CD4-positive, CD25-positive, alpha-beta regulatory T cell (primary cell): Measurements from ENCODE around the gene TULP3. TPM values are rescaled to one million over a fixed set of nuclear protein-coding genes. Genes with fewer than 3 reads are reported as not detected.

Experiments
- ATAC-seq, 2 donors: fragments of 150-1000 bp; cut with Tn5 transposase; one replicate each; pipeline ENCODE4 v1.10.0; 2021; ENCODE audit warnings: low read depth in 2 of 2, moderate number of reproducible peaks in 2 of 2, moderate library complexity in 1 of 2
- DNase-seq, 3 donors: peaks; one replicate each; pipeline versions ENCODE4 v3.0.0 to v3.0.0-alpha.2; 2012 to 2022; ENCODE audit warnings: mixed read lengths in 1 of 3
- H3K27ac ChIP-seq: one replicate; pipeline ENCODE4 v1.7.0; 2013; ENCODE audit warnings: mild to moderate bottlenecking, low read length; ENCODE audit not compliant: insufficient read depth, poor library complexity, severe bottlenecking
- H3K27me3 ChIP-seq: one replicate; pipeline ENCODE4 v1.7.0; 2013; ENCODE audit warnings: low read length; ENCODE audit not compliant: control insufficient read depth, insufficient read depth
- H3K36me3 ChIP-seq: one replicate; pipeline ENCODE4 v1.7.0; 2013; ENCODE audit warnings: mild to moderate bottlenecking, low read length, moderate library complexity; ENCODE audit not compliant: control insufficient read depth, insufficient read depth
- H3K4me1 ChIP-seq: 2 replicates; pipeline ENCODE4 v1.7.0; 2013; ENCODE audit warnings: mild to moderate bottlenecking, low read length; ENCODE audit not compliant: insufficient read depth, control insufficient read depth, poor library complexity, severe bottlenecking
- H3K4me3 ChIP-seq: one replicate; pipeline ENCODE4 v1.7.0; 2013; ENCODE audit warnings: low read depth, mild to moderate bottlenecking, low read length, moderate library complexity
- H3K9me3 ChIP-seq, 2 experiments: 1 replicate in 1 of 2; 2 replicates in 1 of 2; pipeline ENCODE4 v1.7.0; 2013; ENCODE audit warnings: low read length in 2 of 2, mild to moderate bottlenecking in 1 of 2, moderate library complexity in 1 of 2; ENCODE audit not compliant: control insufficient read depth in 2 of 2
- H3K27ac Mint-ChIP-seq, 3 donors: one replicate each; pipeline ENCODE4 v1.8.0; 2020 to 2022; ENCODE audit warnings: mild to moderate bottlenecking in 3 of 3, mixed read lengths in 3 of 3, moderate library complexity in 2 of 3
- H3K27me3 Mint-ChIP-seq: one replicate; pipeline ENCODE4 v1.8.0; 2022; ENCODE audit warnings: mild to moderate bottlenecking, mixed read lengths
- H3K36me3 Mint-ChIP-seq: one replicate; pipeline ENCODE4 v1.8.0; 2020; ENCODE audit warnings: mixed read lengths
- H3K4me1 Mint-ChIP-seq, 4 donors: one replicate each; pipeline ENCODE4 v1.8.0; 2020 to 2022; ENCODE audit warnings: mixed read lengths in 4 of 4, mild to moderate bottlenecking in 1 of 4
- H3K4me3 Mint-ChIP-seq, 4 donors: one replicate each; pipeline ENCODE4 v1.8.0; 2020 to 2022; ENCODE audit warnings: mild to moderate bottlenecking in 4 of 4, mixed read lengths in 4 of 4, moderate library complexity in 3 of 4
- H3K9me3 Mint-ChIP-seq, 7 donors: one replicate each; pipeline ENCODE4 v1.8.0; 2020 to 2022; ENCODE audit warnings: mixed read lengths in 7 of 7, mild to moderate bottlenecking in 3 of 7, moderate library complexity in 2 of 7
- polyA plus RNA-seq, 4 donors: library from polyadenylated mRNA; unstranded; fragments of 300-500 nt; fragmentation: Illumina TruSeq; gene quantifications; one replicate each; pipeline ENCODE4 v1.2.3, GENCODE V29; 2021
- total RNA-seq: library from RNA; stranded (reverse); gene quantifications from one replicate; pipeline ENCODE4 v1.2.3, GENCODE V29; 2022

TULP3 gene
- 6.7 TPM for total RNA-seq
- 1 to 10 TPM; 2.4 to 7.7 (median 5.5) TPM for polyA plus RNA-seq

- H3K4me3 Mint-ChIP-seq = peak within 1 kb of the TSS; percentile 92 to 98 (median 97)
- peaks cover 14 to 38% (median 24%) of the 10 kb centered on the region in 4 donors for H3K4me1 Mint-ChIP-seq
- H3K36me3 Mint-ChIP-seq = peaks cover 9% of the 10 kb centered on the region
- H3K36me3 ChIP-seq = peaks cover 8% of the 10 kb centered on the region
- H3K27ac ChIP-seq = peak within 1 kb of the TSS; percentile 76
- H3K27me3 ChIP-seq = no peaks in the 10 kb centered on the region
- ATAC-seq (peak; percentile 99), DNase-seq (peak; percentile 97 to 99 (median 98))
- peak within 1 kb of the TSS; percentile 75 for H3K4me3 ChIP-seq
- no peaks in the 10 kb centered on the region for H3K9me3 Mint-ChIP-seq
- no peaks in the 10 kb centered on the region for H3K27me3 Mint-ChIP-seq
- peaks cover 20% of the 10 kb centered on the region for H3K4me1 ChIP-seq
- H3K27ac Mint-ChIP-seq = peak within 1 kb of the TSS; percentile 95 to 98 (median 96)
- no peaks in the 10 kb centered on the region for H3K9me3 ChIP-seq
Measured at GRCh38 chr12:2890388-2891239, at the start of gene TULP3. Gene TULP3 (plus strand): TSS chr12:2890891. CDS start chr12:2890948, 57 bp downstream.

DNA sequence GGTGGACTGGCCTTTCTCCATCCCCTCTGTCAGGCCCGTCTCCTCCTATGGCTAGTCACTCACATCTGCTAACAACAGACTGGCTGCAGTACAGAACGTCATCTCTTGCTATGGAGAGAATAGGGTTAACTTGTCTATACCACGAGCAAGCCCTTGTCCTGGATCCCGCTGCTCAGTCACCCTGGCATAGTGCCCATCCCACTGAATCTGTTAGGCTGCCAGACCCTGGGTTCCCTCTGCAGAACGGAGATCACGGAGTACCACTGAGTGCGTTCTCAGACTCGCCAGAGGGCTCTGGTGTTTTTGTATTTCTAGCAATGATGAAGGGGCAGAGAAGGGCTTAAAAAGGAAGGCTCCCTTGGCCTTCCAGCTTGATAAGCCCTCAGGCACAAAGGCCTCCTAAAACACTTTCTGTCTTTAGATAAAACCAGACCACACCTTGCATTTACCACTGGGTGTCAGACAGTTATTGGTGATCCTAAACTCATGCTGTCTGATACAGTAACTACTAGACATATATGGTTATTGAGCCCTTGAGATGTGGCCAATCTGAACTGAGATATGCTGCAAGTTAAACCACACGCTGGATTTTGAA, 49.5 kb upstream of the TULP3 start:
- peaks cover 0 to 7% (median 0%) of the 10 kb centered on the region in 4 donors for H3K4me1 Mint-ChIP-seq
- H3K36me3 Mint-ChIP-seq = peaks cover 21% of the 10 kb centered on the region
- DNase-seq = no peak
- Histone ChIP-seq H3K9me3 (no peaks in the 10 kb centered on the region), H3K27me3 (no peaks in the 10 kb centered on the region), H3K4me3 (no peak overlapping the region), H3K27ac (no peak overlapping the region), H3K36me3 (peaks cover 27% of the 10 kb centered on the region), H3K4me1 (no peaks in the 10 kb centered on the region)
- no peak for ATAC-seq
- H3K9me3 Mint-ChIP-seq = no peaks in the 10 kb centered on the region
- no peak overlapping the region for H3K4me3 Mint-ChIP-seq
- no peak overlapping the region for H3K27ac Mint-ChIP-seq
- H3K27me3 Mint-ChIP-seq = no peaks in the 10 kb centered on the region

DNA sequence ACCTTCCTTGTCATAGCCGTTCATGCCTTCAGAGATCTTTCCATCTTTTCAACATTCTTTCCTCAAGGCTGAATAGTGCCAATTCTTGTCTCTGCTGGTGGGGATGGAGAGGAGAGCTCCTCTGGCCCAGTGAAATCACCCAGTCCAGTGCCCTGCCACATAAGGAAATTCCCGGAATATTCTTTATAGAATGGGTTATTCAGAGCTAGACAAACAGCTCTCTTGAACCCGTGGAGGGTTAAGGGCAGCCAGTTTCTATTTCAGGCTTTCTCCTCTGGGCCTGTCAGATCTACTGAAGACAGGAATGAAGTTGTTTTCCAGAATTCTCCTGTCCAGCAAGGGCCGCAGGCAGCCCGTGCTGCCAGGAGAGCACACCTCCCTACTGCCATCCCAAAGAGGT, 47.7 kb upstream of the TULP3 start:
- Histone ChIP-seq H3K27ac (no peak overlapping the region), H3K4me1 (no peaks in the 10 kb centered on the region), H3K36me3 (peaks cover 36% of the 10 kb centered on the region), H3K4me3 (no peak overlapping the region), H3K27me3 (no peaks in the 10 kb centered on the region), H3K9me3 (no peaks in the 10 kb centered on the region)
- no peaks in the 10 kb centered on the region for H3K27me3 Mint-ChIP-seq
- no peak overlapping the region for H3K27ac Mint-ChIP-seq
- ATAC-seq (no peak), DNase-seq (no peak)
- H3K4me1 Mint-ChIP-seq = peaks cover 0 to 6% (median 2%) of the 10 kb centered on the region in 4 donors
- no peak overlapping the region for H3K4me3 Mint-ChIP-seq
- H3K9me3 Mint-ChIP-seq = no peaks in the 10 kb centered on the region
- peaks cover 30% of the 10 kb centered on the region for H3K36me3 Mint-ChIP-seq

DNA sequence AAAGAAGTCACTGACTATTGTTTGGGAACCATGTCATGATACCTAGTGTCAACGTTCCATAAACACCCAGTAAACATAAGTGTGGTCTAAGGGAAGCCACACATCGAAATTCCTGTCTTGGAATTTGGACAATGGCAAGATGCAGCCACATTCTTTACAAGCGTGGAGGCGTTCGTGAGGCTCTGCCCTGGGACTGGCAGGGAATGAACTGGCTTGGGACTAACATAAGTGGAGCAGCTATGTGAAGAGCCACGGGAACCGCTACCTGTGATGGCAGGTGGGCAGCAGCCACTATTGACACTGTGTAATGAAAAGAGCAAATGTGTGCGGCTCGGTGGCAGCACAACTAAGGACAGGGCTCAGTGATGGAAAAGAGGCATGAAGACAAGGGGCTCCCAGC, 45.9 kb upstream of the TULP3 start:
- H3K4me1 Mint-ChIP-seq = peaks cover 0 to 6% (median 2%) of the 10 kb centered on the region in 4 donors

DNA sequence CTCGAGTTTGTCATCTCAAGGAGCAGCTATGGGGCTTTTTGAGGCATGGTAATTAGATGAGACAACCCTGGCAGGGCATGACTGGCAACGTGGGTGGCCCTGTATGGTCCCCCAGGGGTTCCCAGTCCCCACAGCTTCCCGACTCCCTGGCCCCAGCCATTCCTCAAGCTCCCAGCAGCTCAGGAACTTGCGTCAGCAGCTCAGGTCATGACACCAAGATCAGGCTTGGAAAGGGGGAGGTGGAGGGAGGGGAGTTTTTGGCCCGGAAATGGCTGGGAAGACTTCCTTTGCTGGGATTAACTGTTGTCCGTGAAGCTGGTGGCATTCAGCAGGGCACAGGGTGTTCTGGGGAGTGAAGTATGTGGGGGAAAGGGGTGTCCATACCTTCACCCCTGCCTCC, 45.4 kb upstream of the TULP3 start:
- H3K4me1 ChIP-seq = no peaks in the 10 kb centered on the region

More for the DNA sequence above, 45.9 kb upstream of the TULP3 start:
- Histone ChIP-seq H3K27me3 (no peaks in the 10 kb centered on the region), H3K4me1 (no peaks in the 10 kb centered on the region), H3K4me3 (no peak overlapping the region), H3K27ac (no peak overlapping the region), H3K9me3 (no peaks in the 10 kb centered on the region), H3K36me3 (peaks cover 31% of the 10 kb centered on the region)
- H3K36me3 Mint-ChIP-seq = peaks cover 22% of the 10 kb centered on the region
- DNase-seq (no peak), ATAC-seq (no peak)
- no peaks in the 10 kb centered on the region for H3K27me3 Mint-ChIP-seq
- H3K27ac Mint-ChIP-seq = no peak overlapping the region
- H3K9me3 Mint-ChIP-seq = no peaks in the 10 kb centered on the region
- peak overlapping the region in 2 of 4 donors; percentile 48 to 64 for H3K4me3 Mint-ChIP-seq

GRCh38 chr12:2851931-2852330, 38.8 kb upstream of the TULP3 start:
- H3K4me3 Mint-ChIP-seq = no peak overlapping the region
- peaks cover 0 to 5% (median 2%) of the 10 kb centered on the region in 4 donors for H3K4me1 Mint-ChIP-seq
- H3K27ac Mint-ChIP-seq = peak overlapping the region in 1 of 3 donors; percentile 20
- H3K4me1 ChIP-seq = no peaks in the 10 kb centered on the region
- H3K4me3 ChIP-seq = no peak overlapping the region
- no peaks in the 10 kb centered on the region for H3K27me3 ChIP-seq
- peaks cover 17% of the 10 kb centered on the region for H3K36me3 Mint-ChIP-seq
- DNase-seq = no peak
- ATAC-seq = no peak
- no peaks in the 10 kb centered on the region for H3K9me3 Mint-ChIP-seq
- peaks cover 16% of the 10 kb centered on the region for H3K36me3 ChIP-seq
- no peaks in the 10 kb centered on the region for H3K9me3 ChIP-seq
- no peak overlapping the region for H3K27ac ChIP-seq
- no peaks in the 10 kb centered on the region for H3K27me3 Mint-ChIP-seq

More for the DNA sequence above, 45.4 kb upstream of the TULP3 start:
- peaks cover 0 to 6% (median 2%) of the 10 kb centered on the region in 4 donors for H3K4me1 Mint-ChIP-seq
- DNase-seq = no peak
- no peaks in the 10 kb centered on the region for H3K9me3 Mint-ChIP-seq
- no peaks in the 10 kb centered on the region for H3K27me3 ChIP-seq
- no peak overlapping the region for H3K27ac ChIP-seq
- peaks cover 20% of the 10 kb centered on the region for H3K36me3 Mint-ChIP-seq
- no peak overlapping the region for H3K27ac Mint-ChIP-seq
- no peaks in the 10 kb centered on the region for H3K9me3 ChIP-seq
- ATAC-seq = no peak
- peak overlapping the region in 1 of 4 donors; percentile 48 for H3K4me3 Mint-ChIP-seq
- no peaks in the 10 kb centered on the region for H3K27me3 Mint-ChIP-seq
- peaks cover 30% of the 10 kb centered on the region for H3K36me3 ChIP-seq
- no peak overlapping the region for H3K4me3 ChIP-seq

GRCh38 chr12:2853626-2854025, 37.1 kb upstream of the TULP3 start:
- peak overlapping the region in 1 of 3 donors; percentile 48 for H3K27ac Mint-ChIP-seq
- no peaks in the 10 kb centered on the region for H3K27me3 ChIP-seq
- H3K4me1 ChIP-seq = no peaks in the 10 kb centered on the region
- no peaks in the 10 kb centered on the region for H3K9me3 ChIP-seq
- H3K9me3 Mint-ChIP-seq = no peaks in the 10 kb centered on the region
- no peaks in the 10 kb centered on the region for H3K27me3 Mint-ChIP-seq
- no peak overlapping the region for H3K27ac ChIP-seq
- peaks cover 11% of the 10 kb centered on the region for H3K36me3 Mint-ChIP-seq
- DNase-seq (peak in 2 of 3 donors; percentile 30 to 39), ATAC-seq (peak; percentile 45 to 46)
- no peak overlapping the region for H3K4me3 Mint-ChIP-seq
- H3K4me1 Mint-ChIP-seq = peaks cover 0 to 2% (median 0%) of the 10 kb centered on the region in 4 donors
- no peak overlapping the region for H3K4me3 ChIP-seq
- peaks cover 19% of the 10 kb centered on the region for H3K36me3 ChIP-seq
